Mesendoderm (in vitro differentiated cells): ENCODE measurements around the gene HTD2.
"Not testable (repeated sequence)": the region's sequence is repeated elsewhere in the genome, so short reads cannot be mapped to it uniquely, and the experiment has no call there.

Source experiments
- DNase-seq: peaks from one replicate; pipeline ENCODE4 v3.0.0; 2013
- H2AK5ac ChIP-seq: 2 replicates; pipeline ENCODE4 v1.6.1; 2013; ENCODE audit warnings: low read length, inconsistent platforms
- H2BK120ac ChIP-seq: 2 replicates; pipeline ENCODE4 v1.6.1; 2013; ENCODE audit warnings: low read depth, mild to moderate bottlenecking, low read length, moderate library complexity, mixed read lengths
- H2BK15ac ChIP-seq: replicated peaks from 2 replicates; pipeline ENCODE4 v1.6.1; 2013; ENCODE audit warnings: low read depth, mild to moderate bottlenecking, moderate library complexity
- H2BK5ac ChIP-seq: 2 replicates; pipeline ENCODE4 v1.6.1; 2013; ENCODE audit warnings: low read length, inconsistent platforms
- H3K18ac ChIP-seq: 2 replicates; pipeline ENCODE4 v1.6.1; 2013; ENCODE audit warnings: mild to moderate bottlenecking, low read length, mixed read lengths
- H3K23ac ChIP-seq: one replicate; pipeline ENCODE4 v1.6.1; 2013; ENCODE audit warnings: low read length
- H3K27ac ChIP-seq: 2 replicates; pipeline ENCODE4 v1.5.1; 2013; ENCODE audit warnings: low read depth, mild to moderate bottlenecking, inconsistent platforms, low read length, moderate library complexity
- H3K27me3 ChIP-seq: 2 replicates; pipeline ENCODE4 v1.6.1; 2013; ENCODE audit warnings: low read length, control low read depth, mild to moderate bottlenecking, inconsistent platforms; ENCODE audit not compliant: insufficient read depth, poor library complexity
- H3K36me3 ChIP-seq: 2 replicates; pipeline ENCODE4 v1.6.1; 2013; ENCODE audit warnings: low read length, inconsistent platforms; ENCODE audit not compliant: control insufficient read depth, insufficient read depth
- H3K4ac ChIP-seq: one replicate; pipeline ENCODE4 v1.6.1; 2013; ENCODE audit warnings: low read depth, mild to moderate bottlenecking, low read length, moderate library complexity
- H3K4me1 ChIP-seq: 2 replicates; pipeline ENCODE4 v1.6.1; 2013; ENCODE audit warnings: low read depth, low read length, inconsistent platforms; ENCODE audit not compliant: control insufficient read depth
- H3K4me2 ChIP-seq: 2 replicates; pipeline ENCODE4 v1.6.1; 2013; ENCODE audit warnings: low read length
- H3K4me3 ChIP-seq: 2 replicates; pipeline ENCODE4 v1.5.1; 2013; ENCODE audit warnings: mild to moderate bottlenecking, low read length
- H3K56ac ChIP-seq: one replicate; pipeline ENCODE4 v1.6.1; 2013; ENCODE audit warnings: low read length
- H3K79me1 ChIP-seq: 2 replicates; pipeline ENCODE4 v1.6.1; 2013; ENCODE audit warnings: low read length, inconsistent platforms
- H3K79me2 ChIP-seq: 2 replicates; pipeline ENCODE4 v1.6.1; 2013; ENCODE audit warnings: mild to moderate bottlenecking, low read length; ENCODE audit not compliant: control insufficient read depth, insufficient read depth
- H3K9ac ChIP-seq: 2 replicates; pipeline ENCODE4 v1.6.1; 2013; ENCODE audit warnings: low read length, inconsistent platforms
- H4K5ac ChIP-seq: one replicate; pipeline ENCODE4 v1.6.1; 2013; ENCODE audit warnings: low read length
- H4K8ac ChIP-seq: one replicate; pipeline ENCODE4 v1.6.1; 2013; ENCODE audit warnings: low read depth, mild to moderate bottlenecking, control low read depth, low read length, moderate library complexity
- WGBS: extraction: QIAGEN DNeasy Blood & Tissue Kit; methylation state at CpG from one replicate; pipeline ENCODE4 v1.1.7; 2013; ENCODE audit warnings: low lambda C conversion rate, missing lambda C conversion rate; ENCODE audit not compliant: insufficient coverage; ENCODE audit errors: extremely low coverage; 5-methylcytosine and 5-hydroxymethylcytosine counted together

HTD2 gene

DNA sequence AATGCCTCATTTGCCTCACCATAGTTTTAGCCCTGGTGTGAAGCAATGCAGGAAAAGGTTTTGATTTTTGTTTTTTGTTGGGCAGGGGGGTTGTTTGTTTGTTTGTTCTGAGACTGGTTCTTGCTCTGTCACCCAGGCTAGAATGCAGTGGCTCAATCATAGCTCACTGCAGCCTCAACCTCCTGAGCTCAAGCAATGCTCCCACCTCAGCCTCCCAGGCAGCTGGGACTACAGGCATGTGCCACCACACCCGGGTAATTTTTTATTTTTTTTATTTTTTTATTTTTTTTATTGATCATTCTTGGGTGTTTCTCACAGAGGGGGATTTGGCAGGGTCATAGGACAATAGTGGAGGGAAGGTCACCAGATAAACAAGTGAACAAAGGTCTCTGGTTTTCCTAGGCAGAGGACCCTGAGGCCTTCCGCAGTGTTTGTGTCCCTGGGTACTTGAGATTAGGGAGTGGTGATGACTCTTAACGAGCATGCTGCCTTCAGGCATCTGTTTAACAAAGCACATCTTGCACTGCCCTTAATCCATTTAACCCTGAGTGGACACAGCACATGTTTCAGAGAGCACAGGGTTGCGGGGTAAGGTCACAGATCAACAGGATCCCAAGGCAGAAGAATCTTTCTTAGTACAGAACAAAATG, 17.2 kb upstream of the HTD2 start:
- H3K23ac ChIP-seq, DNase-seq, H3K9ac ChIP-seq, H3K4me1 ChIP-seq, H2BK120ac ChIP-seq, H4K8ac ChIP-seq, H2BK15ac ChIP-seq, H2BK5ac ChIP-seq, H3K79me1 ChIP-seq, H2AK5ac ChIP-seq, H4K5ac ChIP-seq, H3K36me3 ChIP-seq, H3K4me3 ChIP-seq, H3K4ac ChIP-seq, H3K18ac ChIP-seq, H3K79me2 ChIP-seq, H3K27ac ChIP-seq, H3K56ac ChIP-seq, H3K4me2 ChIP-seq, H3K27me3 ChIP-seq: not testable (repeated sequence)
- no CpG with 5 or more reads among the region's 4 CpGs for WGBS

DNA sequence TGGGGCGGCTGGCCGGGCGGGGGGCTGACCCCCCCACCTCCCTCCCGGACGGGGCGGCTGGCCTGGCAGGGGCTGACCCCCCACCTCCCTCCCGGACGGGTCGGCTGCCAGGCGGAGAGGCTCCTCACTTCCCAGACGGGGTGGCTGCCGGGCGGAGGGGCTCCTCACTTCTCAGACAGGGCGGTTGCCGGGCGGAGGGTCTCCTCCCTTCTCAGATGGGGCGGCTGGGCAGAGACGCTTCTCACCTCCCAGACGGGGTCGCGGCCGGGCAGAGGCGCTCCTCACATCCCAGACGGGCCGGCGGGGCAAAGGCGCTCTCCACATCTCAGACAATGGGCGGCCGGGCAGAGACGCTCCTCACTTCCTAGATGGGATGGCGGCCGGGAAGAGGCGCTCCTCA, 15.9 kb upstream of the HTD2 start:
- H3K27me3 ChIP-seq, H2BK15ac ChIP-seq, H4K8ac ChIP-seq, H3K18ac ChIP-seq, H3K4me2 ChIP-seq, H2BK5ac ChIP-seq, H3K4me3 ChIP-seq, H3K27ac ChIP-seq, H3K79me1 ChIP-seq, H3K36me3 ChIP-seq, H3K9ac ChIP-seq, H3K79me2 ChIP-seq, H2BK120ac ChIP-seq, H3K23ac ChIP-seq, H4K5ac ChIP-seq, H3K4ac ChIP-seq, DNase-seq, H3K4me1 ChIP-seq, H3K56ac ChIP-seq, H2AK5ac ChIP-seq: not testable (repeated sequence)
- no CpG with 5 or more reads among the region's 33 CpGs for WGBS

DNA sequence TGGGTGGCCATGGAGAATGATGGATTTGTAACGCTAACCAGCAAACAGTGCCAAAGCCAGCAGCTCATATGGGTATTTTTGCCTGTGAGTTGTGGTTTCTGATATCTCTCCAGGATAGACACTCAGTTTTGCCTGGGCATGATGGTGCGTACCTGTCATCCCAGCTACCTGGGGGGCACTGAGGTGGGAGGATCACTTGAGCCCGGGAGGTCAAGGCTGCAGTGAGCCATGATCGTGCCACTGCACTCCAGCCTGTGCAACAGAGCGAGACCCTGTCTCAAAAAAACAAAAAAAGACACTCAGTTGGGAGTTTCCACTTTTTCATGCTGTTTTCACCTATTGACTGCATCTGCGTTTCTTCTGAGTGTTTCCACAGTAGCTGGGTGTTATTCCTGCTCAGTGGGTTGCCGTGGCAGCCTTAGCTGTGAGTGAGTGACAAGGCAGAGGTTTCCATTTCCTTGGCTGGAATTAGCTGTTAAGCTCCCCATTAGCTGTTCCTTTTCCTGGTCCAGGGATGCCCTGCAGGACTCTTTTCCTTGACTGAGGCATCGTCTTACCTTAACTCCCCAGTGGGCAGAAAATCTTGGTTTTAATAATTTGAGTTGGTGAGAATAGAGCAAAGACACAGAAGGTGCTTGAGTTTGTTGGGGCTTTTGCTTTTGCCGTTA, 14.5 kb upstream of the HTD2 start:
- Histone ChIP-seq H3K79me2 (no peaks in the 10 kb centered on the region), H3K4ac (no peak overlapping the region), H3K27ac (no peak overlapping the region), H4K8ac (no peak overlapping the region), H3K27me3 (no peaks in the 10 kb centered on the region), H3K9ac (no peak overlapping the region), H4K5ac (no peak overlapping the region), H3K23ac (no peak overlapping the region), H3K79me1 (no peaks in the 10 kb centered on the region), H3K4me1 (no peaks in the 10 kb centered on the region), H3K4me2 (no peak overlapping the region), H3K56ac (no peak overlapping the region), H2BK5ac (no peak overlapping the region), H3K36me3 (no peaks in the 10 kb centered on the region), H3K4me3 (no peak overlapping the region), H2AK5ac (no peak overlapping the region), H2BK120ac (no peak overlapping the region), H3K18ac (no peak overlapping the region), H2BK15ac (no peak overlapping the region)
- WGBS, result no CpG with 5 or more reads among the region's 9 CpGs
- no peak for DNase-seq

DNA sequence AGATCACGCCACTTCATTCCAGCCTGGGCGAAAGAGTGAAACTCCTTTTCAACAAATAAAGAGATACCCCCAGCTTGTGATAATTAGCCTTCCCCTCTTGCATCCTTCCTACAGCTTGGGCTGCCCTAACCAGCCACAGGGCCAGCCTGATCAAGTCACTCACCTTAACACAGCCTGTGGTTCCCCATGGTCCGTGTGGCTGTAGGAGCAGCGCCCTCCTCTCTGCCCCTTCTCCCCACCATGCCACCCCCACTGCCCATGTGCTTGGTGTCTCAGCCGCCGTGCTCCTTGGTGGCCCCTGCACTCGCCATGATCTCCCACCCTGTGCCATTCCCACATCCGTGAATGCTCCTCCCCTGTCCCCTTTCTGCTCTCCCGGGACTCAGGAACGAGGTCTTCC, 13.5 kb upstream of the HTD2 start:
- H3K79me1 ChIP-seq, result no peaks in the 10 kb centered on the region
- H3K4me2 ChIP-seq, result no peak overlapping the region
- no peak overlapping the region for H2AK5ac ChIP-seq
- H3K18ac ChIP-seq, result no peak overlapping the region
- H3K27ac ChIP-seq, result no peak overlapping the region
- no peak overlapping the region for H2BK15ac ChIP-seq
- H2BK5ac ChIP-seq, result no peak overlapping the region
- no peak overlapping the region for H3K4ac ChIP-seq
- H3K27me3 ChIP-seq, result no peaks in the 10 kb centered on the region
- H3K9ac ChIP-seq, result no peak overlapping the region
- H3K23ac ChIP-seq, result no peak overlapping the region
- no CpG with 5 or more reads among the region's 10 CpGs for WGBS
- H2BK120ac ChIP-seq, result no peak overlapping the region
- H4K8ac ChIP-seq, result no peak overlapping the region
- H3K79me2 ChIP-seq, result no peaks in the 10 kb centered on the region
- no peak overlapping the region for H3K4me3 ChIP-seq
- H3K36me3 ChIP-seq, result no peaks in the 10 kb centered on the region
- H3K4me1 ChIP-seq, result no peaks in the 10 kb centered on the region
- H3K56ac ChIP-seq, result no peak overlapping the region
- DNase-seq, result no peak
- H4K5ac ChIP-seq, result no peak overlapping the region

DNA sequence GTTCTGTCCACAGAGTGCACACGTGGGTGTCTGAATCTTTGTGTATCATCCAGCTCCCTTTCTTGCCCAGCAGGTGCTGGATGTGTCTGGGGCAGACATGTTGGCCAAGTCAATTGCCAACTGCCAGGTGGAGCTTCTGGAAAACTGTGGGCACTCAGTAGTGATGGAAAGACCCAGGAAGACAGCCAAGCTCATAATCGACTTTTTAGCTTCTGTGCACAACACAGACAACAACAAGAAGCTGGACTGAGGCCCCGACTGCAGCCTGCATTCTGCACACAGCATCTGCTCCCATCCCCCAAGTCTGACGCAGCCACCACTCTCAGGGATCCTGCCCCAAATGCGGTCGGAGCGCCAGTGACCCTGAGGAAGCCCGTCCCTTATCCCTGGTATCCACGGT, 12.8 kb upstream of the HTD2 start:
- Histone ChIP-seq H3K4me1 (no peaks in the 10 kb centered on the region), H2BK15ac (no peak overlapping the region), H3K4me2 (no peak overlapping the region), H4K5ac (no peak overlapping the region), H3K27me3 (no peaks in the 10 kb centered on the region), H3K56ac (no peak overlapping the region), H3K9ac (no peak overlapping the region), H3K79me2 (no peaks in the 10 kb centered on the region), H2BK120ac (no peak overlapping the region), H3K27ac (no peak overlapping the region), H4K8ac (no peak overlapping the region), H3K18ac (no peak overlapping the region), H3K79me1 (no peaks in the 10 kb centered on the region), H3K4ac (no peak overlapping the region), H3K23ac (no peak overlapping the region), H2AK5ac (no peak overlapping the region), H3K4me3 (no peak overlapping the region), H2BK5ac (no peak overlapping the region), H3K36me3 (no peaks in the 10 kb centered on the region)
- no peak for DNase-seq
- WGBS, result no CpG with 5 or more reads among the region's 9 CpGs

DNA sequence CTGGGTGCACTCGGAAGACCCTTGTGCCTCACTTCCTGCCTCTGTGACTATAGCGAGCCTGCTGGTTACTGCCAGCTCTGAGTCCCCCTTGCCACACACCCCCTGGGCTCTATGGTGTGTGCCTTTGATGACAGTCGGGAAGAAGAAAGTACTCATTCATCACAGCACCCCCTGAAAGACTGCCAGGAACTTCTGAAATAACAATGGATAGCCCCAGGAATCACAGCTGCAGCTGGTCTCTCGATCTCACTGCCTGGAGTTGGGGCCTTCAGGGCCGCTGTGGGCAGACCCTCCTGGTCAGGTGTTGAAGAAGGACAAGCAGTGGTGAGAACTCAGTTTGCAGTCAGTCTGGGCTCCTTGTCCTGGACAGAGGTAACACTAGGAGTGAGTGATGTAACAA, 10.1 kb upstream of the HTD2 start:
- H2BK5ac ChIP-seq, result no peak overlapping the region
- no peak overlapping the region for H4K8ac ChIP-seq
- no peaks in the 10 kb centered on the region for H3K36me3 ChIP-seq
- no peak for DNase-seq
- H3K4me1 ChIP-seq, result no peaks in the 10 kb centered on the region
- no peak overlapping the region for H3K27ac ChIP-seq
- H3K9ac ChIP-seq, result no peak overlapping the region
- no peak overlapping the region for H3K23ac ChIP-seq
- no peaks in the 10 kb centered on the region for H3K79me2 ChIP-seq
- no peak overlapping the region for H3K4me3 ChIP-seq
- no peak overlapping the region for H4K5ac ChIP-seq
- no peaks in the 10 kb centered on the region for H3K79me1 ChIP-seq
- no peaks in the 10 kb centered on the region for H3K27me3 ChIP-seq
- no CpG with 5 or more reads among the region's 5 CpGs for WGBS
- no peak overlapping the region for H2BK120ac ChIP-seq
- no peak overlapping the region for H3K56ac ChIP-seq
- no peak overlapping the region for H2AK5ac ChIP-seq
- H2BK15ac ChIP-seq, result no peak overlapping the region
- no peak overlapping the region for H3K4me2 ChIP-seq
- H3K4ac ChIP-seq, result no peak overlapping the region
- H3K18ac ChIP-seq, result no peak overlapping the region
